A549 (cell line): Measurements from ENCODE around the gene PPP1R9B.

Source experiments
- BHLHE40 ChIP-seq: IDR thresholded peaks from 2 replicates; pipeline ENCODE4 v1.6.1; 2012; ENCODE audit warnings: low read depth, low read length, inconsistent platforms
- CEBPB ChIP-seq, 2 experiments: fragments of >200 bp in 1 of 2; sonication (Bioruptor Twin) in 1 of 2; formaldehyde crosslinking in 1 of 2; IDR thresholded peaks; 2 replicates each; pipeline ENCODE4 v1.6.1; 2012 to 2016
- ELK1 ChIP-seq: fragments of 150-350 bp; IDR thresholded peaks from 2 replicates; pipeline ENCODE4 v1.6.1; 2014; ENCODE audit warnings: low read depth, mild to moderate bottlenecking, low read length
- KDM1A ChIP-seq: fragments of 200-600 bp; sonication (generic); IDR thresholded peaks from 2 replicates; pipeline ENCODE4 v1.6.1; 2016; ENCODE audit warnings: low read depth, mild to moderate bottlenecking
- MAFK ChIP-seq: fragments of 450-650 bp; IDR thresholded peaks from 2 replicates; pipeline ENCODE4 v1.6.1; 2014; ENCODE audit not compliant: partially characterized antibody
- MAX ChIP-seq: IDR thresholded peaks from 2 replicates; pipeline ENCODE4 v1.6.1; 2012
- NFE2L2 ChIP-seq: fragments of 150-350 bp; conservative IDR thresholded peaks from 2 replicates; pipeline ENCODE4 v1.6.1; 2014; ENCODE audit warnings: low read length
- NR3C1 ChIP-seq: fragments of >200 bp; sonication (Bioruptor Twin); formaldehyde crosslinking; IDR thresholded peaks from 3 replicates; pipeline ENCODE4 v1.6.1; 2017
- POLR2A ChIP-seq: IDR thresholded peaks from 2 replicates; pipeline ENCODE4 v1.6.1; 2012; ENCODE audit warnings: mild to moderate bottlenecking, low read length
- RAD21 ChIP-seq, 2 experiments: fragments of >200 bp in 1 of 2; sonication (Bioruptor Twin) in 1 of 2; formaldehyde crosslinking in 1 of 2; IDR thresholded peaks in 1 of 2; conservative IDR thresholded peaks in 1 of 2; 2 replicates in 1 of 2; 3 replicates in 1 of 2; pipeline ENCODE4 v1.6.1; 2012 to 2018; ENCODE audit warnings: inconsistent platforms in 1 of 2
- REST ChIP-seq: fragments of 200-600 bp; sonication (generic); IDR thresholded peaks from 2 replicates; pipeline ENCODE4 v1.6.1; 2016; ENCODE audit warnings: antibody characterized with exemption, mild to moderate bottlenecking, moderate library complexity
- RFX5 ChIP-seq: fragments of 450-650 bp; IDR thresholded peaks from 2 replicates; pipeline ENCODE4 v1.7.1; 2014; ENCODE audit warnings: antibody characterized with exemption, mild to moderate bottlenecking, moderate library complexity
- ZC3H11A ChIP-seq: fragments of 450-650 bp; IDR thresholded peaks from 2 replicates; pipeline ENCODE4 v1.6.1; 2014; ENCODE audit warnings: antibody characterized with exemption, mild to moderate bottlenecking
- TF ChIP-seq, protein P1 (sequence below): fragments of >200 bp; sonication (Bioruptor Twin); formaldehyde crosslinking; IDR thresholded peaks from 3 replicates; pipeline ENCODE4 v1.5.1; 2016

- no peak for TF ChIP-seq REST
- TF ChIP-seq NR3C1: no peak
- TF ChIP-seq, protein P1, sequence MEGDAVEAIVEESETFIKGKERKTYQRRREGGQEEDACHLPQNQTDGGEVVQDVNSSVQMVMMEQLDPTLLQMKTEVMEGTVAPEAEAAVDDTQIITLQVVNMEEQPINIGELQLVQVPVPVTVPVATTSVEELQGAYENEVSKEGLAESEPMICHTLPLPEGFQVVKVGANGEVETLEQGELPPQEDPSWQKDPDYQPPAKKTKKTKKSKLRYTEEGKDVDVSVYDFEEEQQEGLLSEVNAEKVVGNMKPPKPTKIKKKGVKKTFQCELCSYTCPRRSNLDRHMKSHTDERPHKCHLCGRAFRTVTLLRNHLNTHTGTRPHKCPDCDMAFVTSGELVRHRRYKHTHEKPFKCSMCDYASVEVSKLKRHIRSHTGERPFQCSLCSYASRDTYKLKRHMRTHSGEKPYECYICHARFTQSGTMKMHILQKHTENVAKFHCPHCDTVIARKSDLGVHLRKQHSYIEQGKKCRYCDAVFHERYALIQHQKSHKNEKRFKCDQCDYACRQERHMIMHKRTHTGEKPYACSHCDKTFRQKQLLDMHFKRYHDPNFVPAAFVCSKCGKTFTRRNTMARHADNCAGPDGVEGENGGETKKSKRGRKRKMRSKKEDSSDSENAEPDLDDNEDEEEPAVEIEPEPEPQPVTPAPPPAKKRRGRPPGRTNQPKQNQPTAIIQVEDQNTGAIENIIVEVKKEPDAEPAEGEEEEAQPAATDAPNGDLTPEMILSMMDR: no peak
- TF ChIP-seq NFE2L2: no peak
- no peak for TF ChIP-seq RFX5
- no peak for TF ChIP-seq MAFK
- no peak for TF ChIP-seq KDM1A
- TF ChIP-seq POLR2A: no peak
- no peak for TF ChIP-seq MAX
- no peak for TF ChIP-seq BHLHE40
- TF ChIP-seq ZC3H11A: no peak
- TF ChIP-seq ELK1: no peak
- no peak for TF ChIP-seq RAD21 (conservative IDR thresholded peaks at IDR 0.05 in 1 of 2, IDR thresholded peaks at IDR 0.05 in 1 of 2)
- no peak for TF ChIP-seq CEBPB (IDR thresholded peaks at IDR 0.05)
These were observed 16.0 kb downstream of the PPP1R9B start for GRCh38 chr17:50134206-50135110.
